ENCODE measurements around the gene RFESD.

The RFESD gene

DNA sequence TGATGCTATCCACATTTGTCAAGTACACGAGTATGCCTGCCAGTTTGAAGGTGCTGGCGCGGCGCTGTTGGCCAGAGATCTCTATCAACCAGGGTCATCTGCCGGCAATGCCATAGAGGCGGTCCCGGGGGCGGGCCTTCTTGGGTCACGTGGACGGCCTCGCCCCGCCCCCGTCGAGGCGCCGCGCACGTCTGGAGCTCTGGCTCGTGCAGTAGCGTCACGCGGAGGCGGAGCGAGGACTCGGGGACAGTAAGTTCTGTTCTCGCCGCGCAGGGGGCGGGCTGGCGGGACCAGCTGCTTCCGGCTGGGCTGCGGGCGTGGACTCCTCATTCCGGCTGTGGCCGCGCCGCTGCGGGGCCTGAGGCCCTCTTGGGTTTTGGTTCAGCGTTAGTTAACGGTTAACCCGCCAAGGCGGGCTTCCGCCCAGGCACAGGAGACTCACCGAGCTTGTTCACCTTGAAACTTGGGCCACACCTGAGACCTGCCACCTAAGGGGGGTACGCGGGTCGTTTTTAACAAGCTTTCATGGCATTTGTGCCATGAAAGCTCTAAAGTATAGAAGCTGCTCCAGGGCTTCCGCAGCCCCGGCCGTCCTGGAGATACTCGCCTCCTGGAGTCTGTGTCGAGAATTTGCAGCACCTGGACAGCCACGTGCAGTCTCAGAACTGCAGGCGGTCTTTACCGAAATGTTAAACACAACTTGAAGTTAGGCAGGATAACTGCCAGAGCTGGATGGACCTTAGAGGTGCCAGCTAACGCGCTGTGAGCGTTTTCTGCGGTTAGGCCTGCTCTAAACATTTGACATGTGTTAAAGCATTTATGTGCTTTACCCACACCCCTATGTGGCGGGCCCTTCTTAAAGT is at the start of gene RFESD:
TSS of gene RFESD (plus strand) at position 209 of the 863 bp plus-strand sequence. CDS start 5,495 bp downstream, outside the sequence.
- DNase-seq, result peak; percentile 97

DNA sequence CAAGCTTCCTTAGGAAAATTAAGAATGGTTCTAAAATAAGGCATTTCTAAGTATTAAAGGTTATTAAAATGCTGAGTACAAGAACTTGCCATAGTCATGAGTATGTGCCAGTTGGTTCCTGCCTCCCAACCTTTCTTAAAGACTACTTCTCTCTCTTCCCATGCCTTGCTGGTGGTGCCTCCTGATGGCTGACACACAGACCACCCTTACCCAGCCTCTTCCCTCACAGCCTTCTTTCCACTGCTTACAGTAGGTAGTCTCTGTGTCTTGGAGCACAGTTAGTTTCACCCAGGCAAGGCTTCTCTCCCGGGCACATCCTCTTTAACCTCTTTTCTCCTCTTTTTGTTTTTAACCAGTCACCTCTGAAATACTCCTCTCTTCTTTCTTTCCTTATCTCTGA is 47.3 kb upstream of the RFESD start:
- DNase-seq, result no peak

DNA sequence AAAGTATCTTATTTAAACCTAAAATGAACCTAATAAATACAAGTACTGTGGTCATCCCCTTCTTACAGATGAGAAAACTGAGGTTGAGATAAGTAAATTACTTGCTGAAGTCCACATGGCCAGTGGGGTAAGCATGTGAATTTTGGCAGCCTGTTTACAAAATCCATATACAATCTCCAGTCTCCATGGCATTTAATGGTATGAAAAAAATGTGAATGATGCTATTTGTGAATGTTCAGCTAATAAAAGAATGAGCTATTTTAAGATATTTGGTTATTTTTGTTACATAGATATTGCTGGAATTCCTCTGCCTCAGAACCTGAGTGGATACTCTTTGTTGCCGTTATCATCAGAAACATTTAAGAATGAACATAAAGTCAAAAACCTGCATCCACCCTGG is 46.0 kb upstream of the RFESD start:
- DNase-seq, result peak; percentile 69

DNA sequence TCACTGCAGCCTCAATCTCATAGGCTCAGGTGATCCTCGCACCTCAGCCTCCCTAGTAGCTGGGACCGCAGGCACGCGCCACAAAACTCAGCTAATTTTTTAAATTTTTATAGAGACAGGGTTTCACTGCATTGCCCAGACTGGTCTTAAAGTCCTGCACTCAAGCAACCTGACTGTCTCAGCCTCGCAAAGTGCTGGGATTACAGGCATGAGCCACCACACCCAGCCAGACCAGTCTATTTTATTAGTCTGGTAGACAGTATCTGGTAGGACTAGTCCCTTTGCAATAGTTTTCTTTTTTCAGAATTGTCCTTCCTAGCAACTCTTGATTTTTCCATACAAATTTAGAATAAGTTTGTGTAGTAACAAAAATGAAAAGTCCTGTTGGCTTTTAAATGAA is 40.8 kb upstream of the RFESD start:
- no peak for DNase-seq

DNA sequence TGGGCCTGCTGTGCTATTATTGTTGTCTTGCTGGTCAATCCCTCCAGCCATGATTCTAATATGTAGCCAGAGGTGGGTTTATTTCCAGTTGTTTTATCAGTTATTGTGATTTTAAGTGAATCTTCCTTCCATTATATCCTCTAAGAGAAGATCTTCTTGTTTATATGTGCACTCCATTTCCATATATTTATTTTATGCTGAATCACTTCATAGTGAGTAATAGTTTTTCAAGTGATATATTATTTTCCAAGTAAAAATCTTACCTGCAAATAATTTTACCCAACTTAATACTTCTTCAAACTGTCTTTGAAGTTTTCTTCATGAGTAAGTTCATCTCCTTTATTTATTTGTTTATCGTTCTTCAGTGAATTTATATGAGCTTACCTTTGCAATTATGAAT is 40.2 kb upstream of the RFESD start:
- no peak for DNase-seq

DNA sequence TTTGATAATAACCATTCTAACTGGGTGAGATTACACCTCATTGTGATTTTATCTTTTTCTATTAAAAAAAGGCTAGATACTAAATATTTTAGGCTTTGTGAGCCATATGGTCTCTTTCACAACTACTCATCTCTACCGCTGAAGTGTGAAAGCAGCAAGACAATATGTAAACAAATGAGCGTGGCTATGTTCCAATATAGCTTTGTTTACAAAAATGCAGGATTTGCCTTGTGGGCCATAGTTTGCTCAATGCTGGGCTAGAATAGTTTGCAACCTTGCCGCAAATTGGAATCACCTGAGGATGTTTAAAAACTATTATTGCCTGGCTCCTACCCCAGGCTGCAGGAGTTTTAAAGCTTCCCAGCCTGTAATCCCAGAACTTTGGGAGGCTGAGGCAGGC is 36.9 kb upstream of the RFESD start:
- DNase-seq, result no peak

DNA sequence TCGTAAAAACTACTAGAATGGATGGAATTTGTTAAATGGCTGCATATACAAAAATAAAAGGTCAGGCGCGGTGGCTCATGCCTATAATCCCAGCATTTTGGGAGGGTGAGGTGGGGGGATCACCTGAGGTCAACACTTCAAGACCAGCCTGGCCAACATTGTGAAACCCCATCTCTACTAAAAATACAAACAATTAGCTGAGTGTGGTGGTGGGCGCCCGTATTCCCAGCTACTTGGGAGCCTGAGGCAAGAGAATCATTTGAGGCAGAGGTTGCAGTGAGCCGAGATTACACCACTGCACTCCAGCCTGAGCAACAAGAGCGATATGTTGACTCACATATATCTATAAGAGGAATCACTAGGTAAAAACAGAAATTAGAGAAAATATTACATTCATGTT is 36.0 kb upstream of the RFESD start:
- no peak for DNase-seq

DNA sequence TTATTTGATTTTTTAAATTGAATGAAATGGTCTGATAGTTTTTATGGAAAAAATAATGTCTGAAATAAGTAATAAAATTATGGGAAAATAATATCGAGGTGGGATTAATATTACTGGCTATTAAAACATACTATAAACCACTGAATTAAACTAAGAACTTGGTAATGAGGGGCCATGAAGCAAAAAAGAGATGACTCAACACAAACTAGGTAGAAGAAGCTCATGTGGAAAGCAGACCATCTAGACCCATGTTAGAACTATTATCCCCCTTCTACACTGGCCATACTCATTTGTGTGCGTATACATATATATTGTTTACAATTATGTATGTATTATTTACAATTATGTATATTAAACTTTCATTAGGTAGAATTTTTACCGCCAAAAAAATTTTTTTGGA is 35.2 kb upstream of the RFESD start:
- no peak for DNase-seq

DNA sequence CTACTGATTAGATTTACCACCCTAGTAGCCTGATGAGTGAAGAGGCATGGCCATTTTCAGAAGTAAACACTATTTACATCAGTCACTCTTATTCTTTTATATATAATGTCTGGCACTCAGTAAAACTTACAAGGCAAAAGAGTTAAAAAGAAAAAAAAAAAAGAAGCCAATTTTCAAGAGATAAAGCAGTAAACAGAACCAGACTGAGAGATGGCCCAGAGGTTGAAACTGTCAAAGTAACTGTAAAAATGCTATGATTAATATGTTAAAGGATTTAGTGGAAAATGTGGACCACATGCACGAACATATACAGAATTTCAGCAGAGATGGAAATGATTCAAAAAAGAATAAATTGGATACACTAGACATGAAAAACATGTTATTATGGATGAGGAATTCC is 33.1 kb upstream of the RFESD start:
- DNase-seq, result no peak

DNA sequence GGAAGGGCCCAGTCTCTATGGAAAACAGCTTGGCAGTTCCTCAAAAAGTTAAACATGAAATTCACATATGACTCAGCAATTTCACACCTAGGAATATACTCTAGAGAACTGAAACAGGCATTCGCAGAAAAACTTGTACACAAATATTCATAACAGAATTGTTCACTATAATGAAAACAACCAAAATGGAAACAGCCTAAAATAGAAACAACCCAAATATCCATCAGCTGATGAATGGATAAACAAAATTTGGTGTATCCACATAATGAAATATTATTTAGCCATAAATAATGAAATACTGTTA is 31.5 kb upstream of the RFESD start:
- no peak for DNase-seq

DNA sequence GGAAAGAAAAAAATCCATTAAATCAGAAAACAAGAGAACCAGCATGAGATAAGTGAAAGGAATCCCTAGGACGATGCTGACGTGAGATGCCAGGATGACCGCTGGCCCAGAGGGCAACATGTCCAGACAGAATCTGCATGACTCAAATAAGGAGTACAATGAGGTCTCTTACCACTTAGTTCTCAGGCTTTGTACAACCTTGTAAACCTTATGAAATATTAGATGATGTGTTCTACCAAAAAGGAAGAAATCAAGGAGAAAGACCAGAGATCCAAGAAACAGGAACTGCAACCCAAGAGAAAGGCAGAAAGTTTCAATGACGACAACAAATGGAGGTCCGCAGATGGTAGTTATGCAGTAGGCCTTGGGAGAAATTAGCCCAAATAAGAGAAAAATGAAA is 29.5 kb upstream of the RFESD start:
- no peak for DNase-seq

DNA sequence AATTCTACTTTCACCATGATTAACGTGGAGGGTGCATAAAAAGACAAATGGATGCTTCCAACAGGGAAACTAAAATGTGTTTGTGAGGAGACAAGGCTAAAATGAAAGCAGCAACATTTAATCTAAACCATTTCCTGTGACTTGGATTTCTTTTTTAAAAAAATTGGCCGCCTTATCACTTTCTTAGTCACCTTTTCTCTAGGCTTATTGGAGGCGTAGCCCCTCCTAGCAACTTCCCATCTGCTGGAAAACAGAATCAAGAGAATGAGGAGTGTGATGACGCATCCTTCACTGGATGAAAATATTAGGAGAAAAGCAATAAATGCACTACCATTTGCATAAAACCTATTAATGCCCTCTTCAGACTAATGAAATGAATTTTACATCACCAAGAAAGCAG is 27.5 kb upstream of the RFESD start:
- DNase-seq, result peak; percentile 37

DNA sequence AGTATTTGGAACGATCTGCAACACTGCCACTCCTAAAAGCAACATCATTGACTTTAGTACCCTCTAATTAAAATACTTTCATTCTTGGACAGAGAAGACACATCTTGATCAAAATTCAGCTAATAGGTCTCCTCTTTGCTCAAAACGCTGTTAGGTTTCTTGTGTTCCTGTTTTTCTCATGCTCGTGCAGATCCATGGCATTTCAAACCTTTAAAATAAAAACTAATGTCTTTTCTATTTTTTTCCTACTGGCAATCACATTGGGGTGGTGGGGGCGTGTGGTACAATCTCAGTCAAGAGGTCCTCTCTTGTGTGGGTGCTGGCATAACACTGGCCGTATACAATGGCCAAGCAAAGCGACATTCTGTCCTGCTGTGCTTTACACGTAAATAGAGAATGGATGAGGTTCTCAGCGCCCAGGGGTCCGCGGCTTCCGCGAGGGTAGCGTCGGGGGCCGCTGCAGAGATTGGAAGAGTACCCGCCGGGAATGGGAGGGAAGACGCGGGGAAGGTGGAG is 27.0 kb upstream of the RFESD start:
- DNase-seq, result no peak

DNA sequence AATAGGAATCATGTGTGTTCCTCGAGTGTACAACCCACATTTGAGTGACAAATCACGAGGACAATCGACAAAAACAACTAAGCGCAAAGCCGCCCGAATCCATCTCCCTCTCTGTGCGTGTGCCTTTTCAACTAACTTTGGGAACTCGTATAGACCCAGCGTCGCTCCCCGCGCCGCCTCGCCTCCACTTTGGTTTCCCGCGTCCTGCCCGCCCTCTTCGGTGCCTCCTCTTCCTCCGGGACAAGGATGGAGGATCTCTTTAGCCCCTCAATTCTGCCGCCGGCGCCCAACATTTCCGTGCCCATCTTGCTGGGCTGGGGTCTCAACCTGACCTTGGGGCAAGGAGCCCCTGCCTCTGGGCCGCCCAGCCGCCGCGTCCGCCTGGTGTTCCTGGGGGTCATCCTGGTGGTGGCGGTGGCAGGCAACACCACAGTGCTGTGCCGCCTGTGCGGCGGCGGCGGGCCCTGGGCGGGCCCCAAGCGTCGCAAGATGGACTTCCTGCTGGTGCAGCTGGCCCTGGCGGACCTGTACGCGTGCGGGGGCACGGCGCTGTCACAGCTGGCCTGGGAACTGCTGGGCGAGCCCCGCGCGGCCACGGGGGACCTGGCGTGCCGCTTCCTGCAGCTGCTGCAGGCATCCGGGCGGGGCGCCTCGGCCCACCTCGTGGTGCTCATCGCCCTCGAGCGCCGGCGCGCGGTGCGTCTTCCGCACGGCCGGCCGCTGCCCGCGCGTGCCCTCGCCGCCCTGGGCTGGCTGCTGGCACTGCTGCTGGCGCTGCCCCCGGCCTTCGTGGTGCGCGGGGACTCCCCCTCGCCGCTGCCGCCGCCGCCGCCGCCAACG is 26.3 kb upstream of the RFESD start, which contains the start of gene GPR150:
TSS of gene GPR150 (plus strand) at position 58 of the 840 bp plus-strand sequence. CDS start at position 247, 189 bp downstream.
- peak; percentile 45 for DNase-seq

DNA sequence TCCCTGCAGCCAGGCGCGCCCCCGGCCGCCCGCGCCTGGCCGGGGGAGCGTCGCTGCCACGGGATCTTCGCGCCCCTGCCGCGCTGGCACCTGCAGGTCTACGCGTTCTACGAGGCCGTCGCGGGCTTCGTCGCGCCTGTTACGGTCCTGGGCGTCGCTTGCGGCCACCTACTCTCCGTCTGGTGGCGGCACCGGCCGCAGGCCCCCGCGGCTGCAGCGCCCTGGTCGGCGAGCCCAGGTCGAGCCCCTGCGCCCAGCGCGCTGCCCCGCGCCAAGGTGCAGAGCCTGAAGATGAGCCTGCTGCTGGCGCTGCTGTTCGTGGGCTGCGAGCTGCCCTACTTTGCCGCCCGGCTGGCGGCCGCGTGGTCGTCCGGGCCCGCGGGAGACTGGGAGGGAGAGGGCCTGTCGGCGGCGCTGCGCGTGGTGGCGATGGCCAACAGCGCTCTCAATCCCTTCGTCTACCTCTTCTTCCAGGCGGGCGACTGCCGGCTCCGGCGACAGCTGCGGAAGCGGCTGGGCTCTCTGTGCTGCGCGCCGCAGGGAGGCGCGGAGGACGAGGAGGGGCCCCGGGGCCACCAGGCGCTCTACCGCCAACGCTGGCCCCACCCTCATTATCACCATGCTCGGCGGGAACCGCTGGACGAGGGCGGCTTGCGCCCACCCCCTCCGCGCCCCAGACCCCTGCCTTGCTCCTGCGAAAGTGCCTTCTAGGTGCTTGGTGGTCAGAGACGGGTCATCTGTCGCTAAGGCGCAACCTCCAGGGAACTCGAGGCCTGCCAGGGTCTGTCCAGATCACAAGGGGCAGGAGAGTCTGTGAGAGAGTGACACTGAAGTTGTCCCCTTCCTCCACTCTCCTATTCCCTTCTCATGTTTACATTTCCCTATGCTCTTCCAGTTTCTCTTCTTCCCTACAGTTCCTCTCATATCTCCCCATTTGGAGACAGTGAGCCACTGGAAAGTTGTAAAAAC is 25.4 kb upstream of the RFESD start:
- DNase-seq, result peak; percentile 29

DNA sequence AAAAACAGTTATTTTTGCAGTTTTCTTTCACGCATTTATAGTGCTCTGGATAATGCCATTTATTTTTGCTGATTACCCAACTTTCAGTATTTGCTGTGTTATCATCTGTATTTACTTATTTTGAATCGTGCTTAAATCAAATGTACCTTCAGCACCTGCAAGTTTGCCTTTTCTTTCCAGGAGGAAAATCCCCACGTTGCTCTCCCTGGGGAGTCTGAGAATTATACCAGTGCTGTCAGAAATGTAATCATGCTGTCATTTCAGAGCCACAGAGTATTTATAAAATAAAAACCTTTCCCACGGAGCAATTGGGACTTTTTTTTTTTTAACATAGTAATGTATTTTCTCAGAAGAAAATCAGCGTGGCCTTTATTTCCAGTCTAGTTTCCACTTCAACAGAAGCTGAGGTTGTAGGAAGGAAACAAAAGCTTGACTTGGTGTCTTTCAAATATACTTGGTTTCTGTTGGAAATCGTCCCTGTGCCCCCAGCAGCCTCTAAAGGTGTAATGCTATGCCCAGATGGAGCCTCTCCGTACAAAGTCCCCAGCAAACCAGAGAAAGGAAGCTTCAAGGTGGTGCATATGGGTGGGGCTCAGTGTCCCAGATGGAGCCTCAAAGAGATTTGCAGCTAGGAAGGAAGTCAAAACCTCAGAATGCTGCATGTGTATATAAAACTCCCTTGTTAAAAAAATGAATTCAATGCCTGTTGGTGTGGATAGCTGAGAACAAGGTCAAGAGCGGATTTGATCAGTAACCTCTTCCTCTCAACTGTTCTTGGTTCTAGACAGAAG is 24.5 kb upstream of the RFESD start:
- DNase-seq, result no peak

DNA sequence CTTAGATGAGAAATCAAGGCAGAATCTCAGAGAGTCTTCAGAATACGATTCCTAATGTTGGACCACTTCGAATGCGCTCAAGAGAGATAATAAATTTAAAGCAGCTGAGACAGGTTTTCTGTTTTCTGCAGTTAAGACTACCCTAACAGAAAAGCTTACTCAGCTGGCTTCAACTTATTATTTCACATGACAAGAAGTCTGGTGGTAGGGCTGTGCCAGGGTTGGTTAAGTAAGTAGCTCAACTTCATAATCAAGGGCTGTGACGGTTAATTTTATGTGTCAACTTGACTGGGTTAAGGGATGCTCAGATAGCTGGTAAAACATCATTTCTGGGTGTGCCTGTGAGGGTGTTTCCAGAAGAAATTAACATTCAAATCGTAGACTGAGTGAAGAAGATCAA is 22.9 kb upstream of the RFESD start:
- DNase-seq, result no peak

DNA sequence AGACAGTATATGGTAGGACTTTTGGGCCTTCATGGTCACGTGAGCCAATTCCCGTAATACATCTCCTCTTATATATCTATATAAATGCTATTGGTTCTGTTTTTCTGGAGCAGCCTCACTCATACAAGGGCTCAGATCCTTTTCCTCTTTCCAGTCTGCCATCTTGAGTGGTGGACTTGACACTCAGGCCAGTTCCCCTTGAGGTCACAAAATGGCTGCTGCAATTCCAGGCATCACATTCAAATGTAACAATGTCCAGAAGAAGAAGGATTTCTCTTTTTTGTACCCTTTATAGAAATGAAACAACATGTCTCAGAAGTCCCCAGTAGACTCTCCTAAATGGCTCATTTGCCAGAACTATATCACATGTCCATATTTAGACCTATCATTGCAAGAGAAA is 22.2 kb upstream of the RFESD start:
- no peak for DNase-seq

DNA sequence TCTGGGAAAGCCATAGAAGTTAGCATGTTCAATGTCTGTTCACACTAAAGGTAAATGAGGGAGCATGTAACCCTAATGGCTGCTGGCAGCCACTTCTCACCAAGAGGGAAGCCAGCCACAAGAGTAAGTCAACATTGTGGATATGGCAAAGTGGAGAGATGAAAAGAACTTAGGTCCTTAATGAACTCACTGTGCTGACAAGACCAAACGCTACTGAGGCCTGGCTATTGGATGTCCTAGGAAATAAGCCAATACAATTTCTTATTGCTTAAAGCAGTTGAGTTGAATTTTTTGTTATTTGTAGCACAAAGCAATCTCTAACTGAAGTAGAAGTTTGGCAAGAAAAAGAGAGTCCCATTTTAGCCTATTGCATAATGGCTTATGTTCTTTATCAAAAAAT is 19.9 kb upstream of the RFESD start:
- no peak for DNase-seq

DNA sequence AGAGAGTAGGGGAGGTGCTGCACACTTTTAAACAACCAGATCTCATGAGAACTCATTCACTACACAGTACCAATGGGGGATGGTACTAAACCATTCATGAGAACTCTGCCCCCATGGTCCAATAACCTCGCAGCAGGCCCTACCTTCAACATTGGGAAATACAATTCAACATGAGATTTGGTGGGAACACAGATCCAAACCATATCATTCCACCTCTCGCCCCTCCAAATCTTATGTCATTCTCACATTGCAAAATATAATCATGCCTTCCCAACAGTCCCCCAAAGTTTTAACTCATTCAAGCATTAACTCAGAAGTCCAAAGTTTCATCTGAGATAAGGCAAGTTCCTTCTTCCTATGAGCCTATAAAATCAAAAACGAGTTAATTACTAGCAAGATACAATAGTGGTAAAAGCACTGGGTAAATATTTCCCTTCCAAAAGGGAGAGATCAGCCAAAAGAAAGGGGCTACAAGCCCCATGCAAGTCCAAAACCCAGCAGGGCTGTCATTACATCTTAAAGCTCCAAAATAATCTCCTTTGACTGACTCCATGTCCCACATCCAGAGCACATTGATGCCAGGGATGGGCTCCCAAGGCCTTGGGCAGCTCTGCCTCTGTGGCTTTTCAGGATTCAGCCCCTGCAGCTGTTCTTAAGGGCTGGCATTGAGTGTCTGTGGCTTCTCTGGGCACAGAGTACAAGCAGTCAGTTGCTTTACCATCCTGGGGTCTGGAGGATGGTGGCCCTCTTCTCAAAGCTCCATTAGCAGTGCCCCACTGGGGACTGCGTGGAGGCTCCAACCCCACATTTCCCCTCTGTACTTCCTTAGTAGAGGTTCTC is 18.4 kb upstream of the RFESD start:
- no peak for DNase-seq

DNA sequence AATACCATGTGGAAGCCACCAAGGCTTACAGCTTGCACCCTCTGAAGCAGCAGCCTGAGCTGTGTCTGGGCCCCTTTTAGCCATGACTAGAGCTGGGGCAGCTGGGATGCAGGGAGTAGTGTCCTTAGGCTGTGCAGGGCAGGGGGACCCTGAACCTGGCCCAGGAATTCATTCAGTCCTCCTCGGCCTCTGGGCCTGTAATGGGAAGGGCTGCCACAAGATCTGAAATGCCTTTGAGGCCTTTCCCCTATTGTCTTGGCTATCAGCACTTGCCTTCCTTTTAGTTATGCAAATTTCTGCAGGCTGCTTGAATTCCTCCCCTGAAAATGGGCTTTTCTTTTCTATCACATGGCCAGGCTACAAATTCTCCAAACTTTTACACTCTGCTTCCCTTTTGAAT is 17.6 kb upstream of the RFESD start:
- DNase-seq, result no peak
